ENCODE data around the gene SRL. TPM values are rescaled to one million over a fixed set of nuclear protein-coding genes. Genes with fewer than 3 reads are reported as not detected.

Gene SRL
- polyA plus RNA-seq (2013, experiment 1 of 2), result 0.04 TPM
- 0.04 TPM for polyA plus RNA-seq (2013, experiment 2 of 2)

DNA sequence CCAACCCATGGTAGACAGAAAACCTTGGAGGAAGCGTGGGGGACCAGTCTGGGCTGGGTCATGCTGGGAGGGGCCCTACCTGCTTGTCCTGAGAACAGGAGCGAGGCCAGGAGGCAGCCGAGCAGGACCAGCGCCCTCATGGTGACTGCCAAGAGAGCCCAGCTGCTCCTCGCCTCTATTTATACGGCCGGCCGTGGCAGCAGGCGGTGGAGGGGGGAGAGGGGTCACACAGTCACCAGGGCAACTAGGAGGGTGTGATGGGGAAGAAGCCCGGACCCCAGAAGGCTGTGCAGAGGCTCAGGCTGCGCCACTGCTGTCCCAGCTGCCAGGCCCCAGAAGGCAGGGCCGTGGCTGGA is at the start of gene SRL:
TSS of gene SRL (minus strand) at position 153 of the 356 bp plus-strand sequence. CDS start at position 140, 13 bp downstream.
- H3K4me1 ChIP-seq (ENCODE audit: control insufficient read depth in 2 of 2, insufficient read depth in 1 of 2, low read depth in 1 of 2, low read length in 2 of 2), result peaks cover 8 to 11% of the 10 kb centered on the region in 2 donors
- no peak within 1 kb of the TSS for H4K8ac ChIP-seq (ENCODE audit: low read depth, low read length)
- no peak within 1 kb of the TSS for H2BK12ac ChIP-seq (ENCODE audit: low read length)
- H2AK5ac ChIP-seq (ENCODE audit: low read depth, low read length), result peak within 1 kb of the TSS; percentile 25
- no peak within 1 kb of the TSS for H3K4me2 ChIP-seq (ENCODE audit: insufficient read depth, low read length, poor library complexity, severe bottlenecking)
- H3K36me3 ChIP-seq (replicated peaks in 1 of 2; ENCODE audit: control insufficient read depth in 2 of 2, insufficient read depth in 2 of 2, low read length in 2 of 2), result no peaks in the 10 kb centered on the region
- H3K27ac ChIP-seq (replicated peaks; ENCODE audit: low read length), result no peak within 1 kb of the TSS
- DNase-seq (ENCODE audit: low spot score), result no peak
- H3K79me1 ChIP-seq (ENCODE audit: low read depth, low read length), result no peaks in the 10 kb centered on the region
- no peak within 1 kb of the TSS for H2BK5ac ChIP-seq (ENCODE audit: low read length)
- H3K9me3 ChIP-seq (replicated peaks in 1 of 2; ENCODE audit: control insufficient read depth in 2 of 2, insufficient read depth in 1 of 2, low read depth in 1 of 2, low read length in 2 of 2), result peaks cover 2% of the 10 kb centered on the region in 2 donors
- no peak within 1 kb of the TSS for H3K4me3 ChIP-seq (ENCODE audit: low read length in 2 of 2)
- peaks cover 0 to 6% (median 0%) of the 10 kb centered on the region in 3 experiments for H3K27me3 ChIP-seq (ENCODE audit: control insufficient read depth in 3 of 3, insufficient read depth in 3 of 3, low read depth in 1 of 3, low read length in 3 of 3)
- H3K4ac ChIP-seq (ENCODE audit: low read length), result no peak within 1 kb of the TSS
- WGBS, 2 donors (ENCODE audit: extremely low coverage in 2 of 2, insufficient read length in 2 of 2, insufficient replicate concordance in 1 of 2), result no CpG with 5 or more reads among the region's 12 CpGs
- peak within 1 kb of the TSS; percentile 81 for H2AFZ ChIP-seq (ENCODE audit: low read length)
- H2BK120ac ChIP-seq (ENCODE audit: low read depth, low read length), result no peak within 1 kb of the TSS
- H3K18ac ChIP-seq (ENCODE audit: low read length), result peak within 1 kb of the TSS; percentile 60
- H3K23ac ChIP-seq (ENCODE audit: low read depth, low read length, poor library complexity), result peak within 1 kb of the TSS; percentile 45
- H3K9ac ChIP-seq (ENCODE audit: low read depth, low read length, poor library complexity), result no peak within 1 kb of the TSS
- peak within 1 kb of the TSS; percentile 78 for H3K14ac ChIP-seq (ENCODE audit: low read length)
- H2BK15ac ChIP-seq (ENCODE audit: low read length), result peak within 1 kb of the TSS; percentile 60
- no peak within 1 kb of the TSS for H4K91ac ChIP-seq (ENCODE audit: low read depth, low read length, poor library complexity)

DNA sequence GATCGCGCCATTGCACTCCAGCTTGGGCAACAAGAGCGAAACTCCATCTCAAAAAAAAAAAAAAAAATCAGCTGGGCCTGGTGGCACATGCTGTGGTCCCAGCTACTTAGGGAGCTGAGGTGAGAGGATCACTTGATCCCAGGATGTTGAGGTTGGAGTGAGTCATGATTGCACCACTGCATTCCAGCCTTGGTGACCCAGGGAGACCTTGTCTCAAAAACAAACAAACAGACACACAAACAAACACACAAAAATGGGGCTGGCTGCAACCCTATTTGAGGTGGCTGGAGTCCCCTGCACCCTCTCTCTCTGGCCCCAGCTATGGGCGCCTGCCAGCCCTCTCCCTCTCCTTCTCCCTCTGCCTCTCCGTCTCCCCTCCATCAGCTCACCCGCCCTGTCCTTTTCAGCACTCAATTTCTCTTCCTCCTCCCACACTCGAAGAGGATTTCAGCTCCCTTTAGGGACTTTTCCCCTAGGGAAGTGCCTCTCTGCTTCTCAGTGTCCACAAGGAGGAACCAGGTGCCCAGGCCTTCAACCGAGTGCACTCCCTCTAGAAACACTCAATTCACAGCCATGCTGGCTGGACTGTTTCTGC is 48.5 kb upstream of the SRL start:
- Histone ChIP-seq H3K4ac (ENCODE audit: low read length) (no peak overlapping the region), H2AK5ac (ENCODE audit: low read depth, low read length) (no peak overlapping the region), H3K18ac (ENCODE audit: low read length) (no peak overlapping the region), H3K14ac (ENCODE audit: low read length) (no peak overlapping the region), H3K27me3 (ENCODE audit: control insufficient read depth in 3 of 3, insufficient read depth in 3 of 3, low read depth in 1 of 3, low read length in 3 of 3) (no peaks in the 10 kb centered on the region), H3K79me1 (ENCODE audit: low read depth, low read length) (no peaks in the 10 kb centered on the region), H2BK15ac (ENCODE audit: low read length) (no peak overlapping the region), H3K36me3 (replicated peaks in 1 of 2; ENCODE audit: control insufficient read depth in 2 of 2, insufficient read depth in 2 of 2, low read length in 2 of 2) (no peaks in the 10 kb centered on the region), H4K8ac (ENCODE audit: low read depth, low read length) (no peak overlapping the region), H2BK5ac (ENCODE audit: low read length) (no peak overlapping the region), H3K9ac (ENCODE audit: low read depth, low read length, poor library complexity) (no peak overlapping the region), H3K27ac (replicated peaks; ENCODE audit: low read length) (peak overlapping the region; percentile 4), H3K9me3 (replicated peaks in 1 of 2; ENCODE audit: control insufficient read depth in 2 of 2, insufficient read depth in 1 of 2, low read depth in 1 of 2, low read length in 2 of 2) (no peaks in the 10 kb centered on the region), H4K91ac (ENCODE audit: low read depth, low read length, poor library complexity) (no peak overlapping the region), H3K4me1 (ENCODE audit: control insufficient read depth in 2 of 2, insufficient read depth in 1 of 2, low read depth in 1 of 2, low read length in 2 of 2) (peaks cover 16 to 18% of the 10 kb centered on the region in 2 donors), H3K4me3 (ENCODE audit: low read length in 2 of 2) (no peak overlapping the region), H2AFZ (ENCODE audit: low read length) (peak overlapping the region; percentile 11), H3K4me2 (ENCODE audit: insufficient read depth, low read length, poor library complexity, severe bottlenecking) (no peak overlapping the region), H3K23ac (ENCODE audit: low read depth, low read length, poor library complexity) (no peak overlapping the region), H2BK120ac (ENCODE audit: low read depth, low read length) (no peak overlapping the region), H2BK12ac (ENCODE audit: low read length) (no peak overlapping the region)
- WGBS, 2 donors (ENCODE audit: extremely low coverage in 2 of 2, insufficient read length in 2 of 2, insufficient replicate concordance in 1 of 2), result no CpG with 5 or more reads among the region's 8 CpGs
- no peak for DNase-seq (ENCODE audit: low spot score)

- Histone ChIP-seq H2BK15ac (ENCODE audit: low read length) (no peak overlapping the region), H2BK120ac (ENCODE audit: low read depth, low read length) (no peak overlapping the region), H3K4ac (ENCODE audit: low read length) (no peak overlapping the region), H3K23ac (ENCODE audit: low read depth, low read length, poor library complexity) (peak overlapping the region; percentile 83), H2AK5ac (ENCODE audit: low read depth, low read length) (no peak overlapping the region), H3K4me3 (ENCODE audit: low read length in 2 of 2) (no peak overlapping the region), H3K18ac (ENCODE audit: low read length) (peak overlapping the region; percentile 35), H2BK5ac (ENCODE audit: low read length) (no peak overlapping the region), H4K8ac (ENCODE audit: low read depth, low read length) (peak overlapping the region; percentile 86), H3K9ac (ENCODE audit: low read depth, low read length, poor library complexity) (no peak overlapping the region), H3K27me3 (ENCODE audit: control insufficient read depth in 3 of 3, insufficient read depth in 3 of 3, low read depth in 1 of 3, low read length in 3 of 3) (no peaks in the 10 kb centered on the region), H3K14ac (ENCODE audit: low read length) (no peak overlapping the region), H3K27ac (replicated peaks; ENCODE audit: low read length) (no peak overlapping the region), H3K36me3 (replicated peaks in 1 of 2; ENCODE audit: control insufficient read depth in 2 of 2, insufficient read depth in 2 of 2, low read length in 2 of 2) (no peaks in the 10 kb centered on the region), H2AFZ (ENCODE audit: low read length) (peak overlapping the region; percentile 74), H3K4me1 (ENCODE audit: control insufficient read depth in 2 of 2, insufficient read depth in 1 of 2, low read depth in 1 of 2, low read length in 2 of 2) (peaks cover 6 to 9% of the 10 kb centered on the region in 2 donors), H2BK12ac (ENCODE audit: low read length) (no peak overlapping the region), H3K79me1 (ENCODE audit: low read depth, low read length) (peaks cover 3% of the 10 kb centered on the region), H3K4me2 (ENCODE audit: insufficient read depth, low read length, poor library complexity, severe bottlenecking) (peak overlapping the region; percentile 24), H3K9me3 (replicated peaks in 1 of 2; ENCODE audit: control insufficient read depth in 2 of 2, insufficient read depth in 1 of 2, low read depth in 1 of 2, low read length in 2 of 2) (no peaks in the 10 kb centered on the region), H4K91ac (ENCODE audit: low read depth, low read length, poor library complexity) (no peak overlapping the region)
- DNase-seq (ENCODE audit: low spot score), result peak; percentile 72
- no CpG with 5 or more reads among the region's 22 CpGs for WGBS, 2 donors (ENCODE audit: extremely low coverage in 2 of 2, insufficient read length in 2 of 2, insufficient replicate concordance in 1 of 2)
Observed at GRCh38 chr16:4288148-4288921, 46.5 kb upstream of the SRL start.

DNA sequence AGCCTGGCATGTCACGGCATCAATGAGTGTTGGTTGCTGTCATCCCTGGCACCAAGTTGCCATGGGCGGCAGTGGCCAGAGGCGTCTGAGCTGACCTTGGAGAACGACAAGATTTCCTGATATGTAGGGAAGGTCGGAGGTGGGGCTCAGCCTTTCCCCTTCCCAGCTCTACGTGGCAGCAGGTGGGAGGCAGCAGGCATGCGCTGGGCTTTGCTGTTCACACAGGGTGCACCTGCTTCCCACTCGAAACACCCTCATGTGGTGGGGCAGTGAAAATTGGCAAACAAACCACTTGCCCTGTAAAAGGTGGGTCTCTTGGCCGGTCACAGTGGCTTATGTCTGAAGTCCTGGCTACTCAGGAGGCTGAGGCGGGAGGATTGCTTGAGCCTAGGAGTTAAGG is 43.3 kb upstream of the SRL start:
- no peak overlapping the region for H3K27ac ChIP-seq (replicated peaks; ENCODE audit: low read length)
- H2BK5ac ChIP-seq (ENCODE audit: low read length), result no peak overlapping the region
- no peak overlapping the region for H3K4me3 ChIP-seq (ENCODE audit: low read length in 2 of 2)
- H3K4me2 ChIP-seq (ENCODE audit: insufficient read depth, low read length, poor library complexity, severe bottlenecking), result no peak overlapping the region
- peak overlapping the region; percentile 10 for H3K23ac ChIP-seq (ENCODE audit: low read depth, low read length, poor library complexity)
- WGBS, 2 donors (ENCODE audit: extremely low coverage in 2 of 2, insufficient read length in 2 of 2, insufficient replicate concordance in 1 of 2), result no CpG with 5 or more reads among the region's 10 CpGs
- no peak overlapping the region for H2AFZ ChIP-seq (ENCODE audit: low read length)
- peaks cover 3 to 10% of the 10 kb centered on the region in 2 donors for H3K9me3 ChIP-seq (replicated peaks in 1 of 2; ENCODE audit: control insufficient read depth in 2 of 2, insufficient read depth in 1 of 2, low read depth in 1 of 2, low read length in 2 of 2)
- DNase-seq (ENCODE audit: low spot score), result no peak
- H3K4ac ChIP-seq (ENCODE audit: low read length), result no peak overlapping the region
- no peak overlapping the region for H3K9ac ChIP-seq (ENCODE audit: low read depth, low read length, poor library complexity)
- peaks cover 4% of the 10 kb centered on the region for H3K79me1 ChIP-seq (ENCODE audit: low read depth, low read length)
- H3K27me3 ChIP-seq (ENCODE audit: control insufficient read depth in 3 of 3, insufficient read depth in 3 of 3, low read depth in 1 of 3, low read length in 3 of 3), result no peaks in the 10 kb centered on the region
- no peak overlapping the region for H2BK120ac ChIP-seq (ENCODE audit: low read depth, low read length)
- no peak overlapping the region for H2AK5ac ChIP-seq (ENCODE audit: low read depth, low read length)
- no peak overlapping the region for H2BK15ac ChIP-seq (ENCODE audit: low read length)
- peak overlapping the region; percentile 17 for H3K14ac ChIP-seq (ENCODE audit: low read length)
- H3K18ac ChIP-seq (ENCODE audit: low read length), result peak overlapping the region; percentile 0
- H3K4me1 ChIP-seq (ENCODE audit: control insufficient read depth in 2 of 2, insufficient read depth in 1 of 2, low read depth in 1 of 2, low read length in 2 of 2), result peaks cover 0 to 2% of the 10 kb centered on the region in 2 donors
- no peaks in the 10 kb centered on the region for H3K36me3 ChIP-seq (replicated peaks in 1 of 2; ENCODE audit: control insufficient read depth in 2 of 2, insufficient read depth in 2 of 2, low read length in 2 of 2)
- H2BK12ac ChIP-seq (ENCODE audit: low read length), result no peak overlapping the region
- H4K8ac ChIP-seq (ENCODE audit: low read depth, low read length), result peak overlapping the region; percentile 29
- no peak overlapping the region for H4K91ac ChIP-seq (ENCODE audit: low read depth, low read length, poor library complexity)

All from neuronal stem cell (in vitro differentiated cells).